Brain microvascular endothelial cell (primary cell): ENCODE data around the gene IMPA2.

Experiments
- DNase-seq: peaks from one replicate; pipeline ENCODE4 v3.0.0-alpha.2; 2020
- H3K27ac ChIP-seq: fragments of 250-450 bp; sonication (Bioruptor Pico); 2 replicates; pipeline ENCODE4 v1.5.1; 2020; ENCODE audit warnings: mild to moderate bottlenecking, moderate library complexity
- H3K27me3 ChIP-seq: fragments of 250-450 bp; sonication (Bioruptor Pico); replicated peaks from 2 replicates; pipeline ENCODE4 v1.5.1; 2020; ENCODE audit warnings: mild to moderate bottlenecking
- H3K36me3 ChIP-seq: fragments of 250-450 bp; sonication (Bioruptor Pico); replicated peaks from 2 replicates; pipeline ENCODE4 v1.5.1; 2020; ENCODE audit warnings: mild to moderate bottlenecking
- H3K4me3 ChIP-seq: 2 replicates; pipeline ENCODE4 v1.5.1; 2011; ENCODE audit warnings: low read depth, mild to moderate bottlenecking, control low read depth, low read length, moderate library complexity
- in situ Hi-C: cut with HindIII; loops from 2 replicates; pipeline ENCODE4 v1.10.0; 2017; ENCODE audit warnings: low sequenced_read_pairs, low pct_ligation_motif_present
- TF ChIP-seq, protein P1 (sequence below): IDR thresholded peaks from 2 replicates; pipeline ENCODE4 v1.5.1; 2011; ENCODE audit warnings: low read depth, mild to moderate bottlenecking, moderate library complexity, low read length, control low read depth, inconsistent platforms; ENCODE audit errors: missing control alignments

Gene IMPA2

DNA sequence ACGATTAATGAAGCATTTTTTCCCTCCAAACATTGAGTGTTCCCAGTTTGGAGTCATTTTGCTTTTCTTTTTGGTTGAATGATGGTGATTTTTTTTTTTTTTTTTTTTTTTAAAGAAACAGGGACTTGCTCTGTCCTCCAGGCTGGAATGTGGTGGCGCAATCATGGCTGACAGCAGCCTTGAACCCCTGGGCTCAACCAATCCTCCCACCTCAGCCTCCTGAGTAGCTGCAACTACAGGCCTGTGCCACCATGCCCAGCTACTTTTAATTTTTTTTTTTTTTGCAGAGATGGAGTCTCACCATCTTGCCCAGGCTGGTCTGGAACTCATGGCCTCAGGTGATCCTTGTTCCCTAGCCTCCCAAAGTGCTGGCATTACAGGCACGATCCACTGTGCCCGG lies 46.2 kb downstream of the IMPA2 start:
- DNase-seq = no peak
- H3K4me3 ChIP-seq = no peak overlapping the region
- no peaks in the 10 kb centered on the region for H3K36me3 ChIP-seq
- H3K27me3 ChIP-seq = no peaks in the 10 kb centered on the region
- in situ Hi-C loops = no loop called here
- H3K27ac ChIP-seq = no peak overlapping the region
- TF ChIP-seq, protein P1, sequence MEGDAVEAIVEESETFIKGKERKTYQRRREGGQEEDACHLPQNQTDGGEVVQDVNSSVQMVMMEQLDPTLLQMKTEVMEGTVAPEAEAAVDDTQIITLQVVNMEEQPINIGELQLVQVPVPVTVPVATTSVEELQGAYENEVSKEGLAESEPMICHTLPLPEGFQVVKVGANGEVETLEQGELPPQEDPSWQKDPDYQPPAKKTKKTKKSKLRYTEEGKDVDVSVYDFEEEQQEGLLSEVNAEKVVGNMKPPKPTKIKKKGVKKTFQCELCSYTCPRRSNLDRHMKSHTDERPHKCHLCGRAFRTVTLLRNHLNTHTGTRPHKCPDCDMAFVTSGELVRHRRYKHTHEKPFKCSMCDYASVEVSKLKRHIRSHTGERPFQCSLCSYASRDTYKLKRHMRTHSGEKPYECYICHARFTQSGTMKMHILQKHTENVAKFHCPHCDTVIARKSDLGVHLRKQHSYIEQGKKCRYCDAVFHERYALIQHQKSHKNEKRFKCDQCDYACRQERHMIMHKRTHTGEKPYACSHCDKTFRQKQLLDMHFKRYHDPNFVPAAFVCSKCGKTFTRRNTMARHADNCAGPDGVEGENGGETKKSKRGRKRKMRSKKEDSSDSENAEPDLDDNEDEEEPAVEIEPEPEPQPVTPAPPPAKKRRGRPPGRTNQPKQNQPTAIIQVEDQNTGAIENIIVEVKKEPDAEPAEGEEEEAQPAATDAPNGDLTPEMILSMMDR = no peak

GRCh38 chr18:12028040-12028628 lies 46.8 kb downstream of the IMPA2 start:
- DNase-seq = no peak
- in situ Hi-C loops = no loop called here
- Histone ChIP-seq H3K4me3 (no peak overlapping the region), H3K27ac (no peak overlapping the region), H3K36me3 (no peaks in the 10 kb centered on the region), H3K27me3 (no peaks in the 10 kb centered on the region)
- TF ChIP-seq, protein P1 = no peak

DNA sequence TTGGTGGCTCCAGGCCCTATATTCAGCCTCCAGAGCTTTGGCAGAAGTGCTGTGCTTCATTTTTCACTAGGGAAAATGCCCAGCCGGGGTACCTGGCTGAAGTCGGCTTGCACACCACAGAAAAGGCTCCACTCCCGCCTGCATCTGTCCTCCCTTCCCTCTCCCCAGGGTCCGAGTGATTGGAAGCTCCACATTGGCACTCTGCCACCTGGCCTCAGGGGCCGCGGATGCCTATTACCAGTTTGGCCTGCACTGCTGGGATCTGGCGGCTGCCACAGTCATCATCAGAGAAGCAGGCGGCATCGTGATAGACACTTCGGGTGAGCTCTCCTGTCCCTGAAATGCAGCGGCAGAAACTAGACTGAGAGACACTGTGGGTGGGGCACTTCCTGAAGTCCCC lies 47.4 kb downstream of the IMPA2 start:
- H3K27ac ChIP-seq = no peak overlapping the region
- in situ Hi-C loops = no loop called here
- H3K36me3 ChIP-seq = no peaks in the 10 kb centered on the region
- no peaks in the 10 kb centered on the region for H3K27me3 ChIP-seq
- no peak for DNase-seq
- no peak overlapping the region for H3K4me3 ChIP-seq
- TF ChIP-seq, protein P1 = no peak

- Histone ChIP-seq H3K27me3 (no peaks in the 10 kb centered on the region), H3K4me3 (no peak overlapping the region), H3K27ac (no peak overlapping the region), H3K36me3 (no peaks in the 10 kb centered on the region)
- TF ChIP-seq, protein P1 = no peak
- in situ Hi-C loops = no loop called here
- DNase-seq = no peak
Observed at GRCh38 chr18:12029786-12030584, 48.7 kb downstream of the IMPA2 start.

DNA sequence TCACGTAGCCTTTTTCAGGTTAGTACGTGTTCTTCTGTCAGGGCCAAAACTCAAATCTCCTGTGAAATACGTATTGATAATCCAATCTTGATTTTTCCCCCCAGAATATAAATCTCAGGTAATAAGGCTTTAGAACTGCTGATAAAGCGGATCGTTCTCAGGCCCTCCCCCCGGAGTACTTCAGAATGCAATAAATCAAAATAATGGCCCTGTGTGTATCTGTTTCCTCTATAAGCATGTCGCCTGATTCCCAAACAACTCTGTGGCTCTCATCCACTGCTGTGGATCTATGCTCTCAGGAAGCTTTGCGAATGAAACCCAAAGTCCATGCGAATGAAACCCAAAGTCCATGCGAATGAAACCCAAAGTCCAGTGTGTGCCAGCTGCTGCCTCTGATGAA lies 49.4 kb downstream of the IMPA2 start:
- in situ Hi-C loops = no loop called here
- Histone ChIP-seq H3K4me3 (no peak overlapping the region), H3K27me3 (no peaks in the 10 kb centered on the region), H3K27ac (no peak overlapping the region), H3K36me3 (no peaks in the 10 kb centered on the region)
- TF ChIP-seq, protein P1 = no peak
- DNase-seq = no peak
